OCI-LY1 (cell line): Measurements from ENCODE around the gene DYNLT3.

Source experiments
- H2AFZ ChIP-seq: fragments of 200-600 bp; sonication (generic), shearing (Covaris generic); 2 replicates; pipeline ENCODE4 v1.6.0; 2014; ENCODE audit warnings: antibody characterized with exemption, mild to moderate bottlenecking, low read length
- H3F3A ChIP-seq: fragments of 200-600 bp; sonication (generic), shearing (Covaris generic); 2 replicates; pipeline ENCODE4 v1.6.0; 2014; ENCODE audit warnings: mild to moderate bottlenecking, antibody characterized with exemption, low read length, moderate library complexity; ENCODE audit not compliant: insufficient read depth
- H3K27ac ChIP-seq: fragments of 200-600 bp; sonication (generic); 2 replicates; pipeline ENCODE4 v1.5.1; 2014; ENCODE audit warnings: low read length, mixed run types, mild to moderate bottlenecking, low read depth; ENCODE audit not compliant: poor library complexity, severe bottlenecking
- H3K27me3 ChIP-seq: fragments of 200-600 bp; sonication (generic); 2 replicates; pipeline ENCODE4 v1.6.0; 2014; ENCODE audit warnings: antibody characterized with exemption, mild to moderate bottlenecking, low read length, moderate library complexity; ENCODE audit not compliant: insufficient read depth
- H3K36me3 ChIP-seq: fragments of 200-600 bp; sonication (generic); 2 replicates; pipeline ENCODE4 v1.6.1; 2014; ENCODE audit warnings: mild to moderate bottlenecking, antibody characterized with exemption, low read length, moderate library complexity, mixed read lengths; ENCODE audit not compliant: insufficient read depth
- H3K4me1 ChIP-seq: fragments of 200-600 bp; sonication (generic); 2 replicates; pipeline ENCODE4 v1.5.1; 2014; ENCODE audit warnings: mild to moderate bottlenecking, low read length, moderate library complexity; ENCODE audit not compliant: insufficient read depth, severe bottlenecking
- H3K4me2 ChIP-seq: fragments of 200-600 bp; sonication (generic), shearing (Covaris generic); 2 replicates; pipeline ENCODE4 v1.6.1; 2014; ENCODE audit warnings: low read length
- H3K4me3 ChIP-seq: fragments of 200-600 bp; sonication (generic); 2 replicates; pipeline ENCODE4 v1.5.1; 2014; ENCODE audit warnings: low read length, low read depth, mild to moderate bottlenecking, mixed read lengths; ENCODE audit not compliant: poor library complexity, severe bottlenecking
- H3K79me2 ChIP-seq: fragments of 200-600 bp; shearing (Covaris generic); 2 replicates; pipeline ENCODE4 v1.6.1; 2016; ENCODE audit warnings: mixed run types, low read length, mixed read lengths; ENCODE audit not compliant: insufficient read depth
- H3K9ac ChIP-seq: fragments of 200-600 bp; sonication (generic), shearing (Covaris generic); 2 replicates; pipeline ENCODE4 v1.6.1; 2014; ENCODE audit warnings: mild to moderate bottlenecking, low read length, mixed read lengths
- H3K9me2 ChIP-seq: fragments of 200-600 bp; sonication (generic), shearing (Covaris generic); 2 replicates; pipeline ENCODE4 v1.6.1; 2014; ENCODE audit warnings: low read depth, mild to moderate bottlenecking, low read length, mixed read lengths
- H3K9me3 ChIP-seq: fragments of 200-600 bp; shearing (Covaris generic); 2 replicates; pipeline ENCODE4 v1.6.1; 2014; ENCODE audit warnings: low read length, mixed read lengths
- H4K20me1 ChIP-seq: fragments of 200-600 bp; sonication (generic), shearing (Covaris generic); 2 replicates; pipeline ENCODE4 v1.6.0; 2016; ENCODE audit warnings: mild to moderate bottlenecking, low read length; ENCODE audit not compliant: insufficient read depth
- EZH2 ChIP-seq: fragments of 200-600 bp; sonication (generic), shearing (Covaris generic); IDR thresholded peaks from 2 replicates; pipeline ENCODE4 v1.8.0; 2017; ENCODE audit warnings: borderline replicate concordance, mixed run types, mild to moderate bottlenecking, antibody characterized with exemption, low read length, moderate library complexity, mixed read lengths
- TF ChIP-seq, protein P1 (sequence below): fragments of 200-600 bp; sonication (generic), shearing (Covaris generic); IDR thresholded peaks from 2 replicates; pipeline ENCODE4 v1.5.1; 2017; ENCODE audit warnings: mild to moderate bottlenecking, antibody characterized with exemption, low read length, moderate library complexity, mixed read lengths

Gene DYNLT3

DNA sequence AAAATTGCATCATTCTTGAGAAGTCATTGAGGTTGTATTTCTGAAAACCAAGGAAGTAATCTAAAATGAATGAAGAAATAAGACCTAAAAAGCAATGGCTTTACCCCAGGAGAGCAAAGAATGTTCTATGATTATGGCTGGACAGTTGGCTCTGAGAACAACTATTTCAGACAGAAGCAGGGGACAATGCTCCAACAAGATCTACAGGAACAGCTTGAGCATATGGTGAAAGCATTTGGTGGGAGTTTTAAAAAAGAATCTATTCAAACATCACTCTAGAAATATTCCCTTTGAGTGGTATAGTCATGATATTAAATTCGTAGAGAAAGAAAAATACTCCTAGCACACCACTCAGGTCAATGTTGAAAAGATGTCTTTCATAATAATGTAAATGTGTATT, 26.7 kb downstream of the DYNLT3 start:
- Histone ChIP-seq H3K9me3 (no peaks in the 10 kb centered on the region), H3K9me2 (no peaks in the 10 kb centered on the region), H3F3A (no peaks in the 10 kb centered on the region), H3K4me2 (no peak overlapping the region), H3K36me3 (no peaks in the 10 kb centered on the region), H3K27ac (peak overlapping the region; percentile 74), H3K4me3 (no peak overlapping the region), H3K27me3 (no peaks in the 10 kb centered on the region), H3K9ac (no peak overlapping the region), H2AFZ (no peak overlapping the region), H3K4me1 (peaks cover 80% of the 10 kb centered on the region), H3K79me2 (no peaks in the 10 kb centered on the region), H4K20me1 (no peaks in the 10 kb centered on the region)
- no peak for TF ChIP-seq EZH2
- TF ChIP-seq, protein P1, sequence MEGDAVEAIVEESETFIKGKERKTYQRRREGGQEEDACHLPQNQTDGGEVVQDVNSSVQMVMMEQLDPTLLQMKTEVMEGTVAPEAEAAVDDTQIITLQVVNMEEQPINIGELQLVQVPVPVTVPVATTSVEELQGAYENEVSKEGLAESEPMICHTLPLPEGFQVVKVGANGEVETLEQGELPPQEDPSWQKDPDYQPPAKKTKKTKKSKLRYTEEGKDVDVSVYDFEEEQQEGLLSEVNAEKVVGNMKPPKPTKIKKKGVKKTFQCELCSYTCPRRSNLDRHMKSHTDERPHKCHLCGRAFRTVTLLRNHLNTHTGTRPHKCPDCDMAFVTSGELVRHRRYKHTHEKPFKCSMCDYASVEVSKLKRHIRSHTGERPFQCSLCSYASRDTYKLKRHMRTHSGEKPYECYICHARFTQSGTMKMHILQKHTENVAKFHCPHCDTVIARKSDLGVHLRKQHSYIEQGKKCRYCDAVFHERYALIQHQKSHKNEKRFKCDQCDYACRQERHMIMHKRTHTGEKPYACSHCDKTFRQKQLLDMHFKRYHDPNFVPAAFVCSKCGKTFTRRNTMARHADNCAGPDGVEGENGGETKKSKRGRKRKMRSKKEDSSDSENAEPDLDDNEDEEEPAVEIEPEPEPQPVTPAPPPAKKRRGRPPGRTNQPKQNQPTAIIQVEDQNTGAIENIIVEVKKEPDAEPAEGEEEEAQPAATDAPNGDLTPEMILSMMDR, result no peak

DNA sequence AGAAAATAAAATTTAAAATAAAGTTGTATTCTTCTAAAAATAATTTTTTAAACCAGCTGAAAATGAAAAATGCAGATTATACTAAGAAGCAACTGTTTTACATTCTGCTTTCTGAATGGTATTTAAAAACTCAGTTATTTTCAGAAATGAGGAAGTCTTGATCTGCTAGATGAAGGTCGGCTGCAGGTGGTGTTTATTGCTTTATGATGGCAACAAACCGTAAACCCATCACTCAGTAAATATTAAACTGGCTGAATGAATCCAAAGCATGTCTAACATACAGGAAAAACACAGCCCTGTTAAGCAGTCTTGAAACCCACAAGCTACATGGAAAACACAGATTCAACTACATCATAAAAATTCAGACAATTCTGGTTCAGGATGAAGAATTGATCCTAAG, 29.3 kb downstream of the DYNLT3 start:
- Histone ChIP-seq H4K20me1 (no peaks in the 10 kb centered on the region), H3K4me2 (peak overlapping the region; percentile 83), H3K27ac (peak overlapping the region; percentile 97), H3K27me3 (no peaks in the 10 kb centered on the region), H3K79me2 (no peaks in the 10 kb centered on the region), H3K4me3 (peak overlapping the region; percentile 57), H3K9me2 (no peaks in the 10 kb centered on the region), H3F3A (no peaks in the 10 kb centered on the region), H3K36me3 (no peaks in the 10 kb centered on the region), H3K4me1 (peaks cover 83% of the 10 kb centered on the region), H3K9ac (peak overlapping the region; percentile 81), H3K9me3 (no peaks in the 10 kb centered on the region), H2AFZ (no peak overlapping the region)
- TF ChIP-seq, protein P1, result no peak
- TF ChIP-seq EZH2, result no peak

DNA sequence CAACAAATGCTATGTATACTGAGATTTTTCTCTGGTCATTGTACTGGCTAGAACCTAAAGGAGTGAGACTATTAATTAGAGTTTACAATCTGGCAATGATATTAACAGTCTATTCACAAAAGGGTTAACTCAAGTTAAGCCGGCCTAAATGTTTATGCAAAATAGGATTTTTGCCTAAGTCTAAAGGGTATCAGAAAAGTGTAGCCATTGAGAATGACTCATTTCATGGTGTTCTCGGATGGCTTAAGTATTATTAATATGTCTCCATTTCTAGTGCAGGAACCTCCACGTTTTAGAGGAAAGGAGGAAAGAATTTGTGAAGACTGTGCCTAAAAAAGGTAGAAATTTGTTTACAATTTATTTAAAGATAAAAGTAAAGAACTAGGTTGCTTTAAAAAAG, 29.8 kb downstream of the DYNLT3 start:
- peaks cover 83% of the 10 kb centered on the region for H3K4me1 ChIP-seq
- no peaks in the 10 kb centered on the region for H3K36me3 ChIP-seq
- H3K9me3 ChIP-seq, result no peaks in the 10 kb centered on the region
- peak overlapping the region; percentile 57 for H3K4me3 ChIP-seq
- no peaks in the 10 kb centered on the region for H3K9me2 ChIP-seq
- TF ChIP-seq, protein P1, result no peak
- TF ChIP-seq EZH2, result no peak
- peak overlapping the region; percentile 83 for H3K4me2 ChIP-seq
- H3K79me2 ChIP-seq, result no peaks in the 10 kb centered on the region
- H3K27me3 ChIP-seq, result no peaks in the 10 kb centered on the region
- H3K9ac ChIP-seq, result peak overlapping the region; percentile 81
- H4K20me1 ChIP-seq, result no peaks in the 10 kb centered on the region
- H3K27ac ChIP-seq, result peak overlapping the region; percentile 97
- no peaks in the 10 kb centered on the region for H3F3A ChIP-seq
- no peak overlapping the region for H2AFZ ChIP-seq
